Measurements from ENCODE around the gene TARBP1.

GRCh38 chr1:234402939-234403338 is 76.0 kb downstream of the TARBP1 start:
- TF ChIP-seq POLR2A (IDR thresholded peaks at IDR 0.05; ENCODE audit: low read length) (no peak), GATA1 (IDR thresholded peaks at IDR 0.05; ENCODE audit: low read depth, low read length) (no peak)
